Measurements from ENCODE around the gene RHOG. TPM values are rescaled to one million over a fixed set of nuclear protein-coding genes. Genes with fewer than 3 reads are reported as not detected.
"Not testable (repeated sequence)": the region's sequence is repeated elsewhere in the genome, so short reads cannot be mapped to it uniquely, and the experiment has no call there.

Gene RHOG
- total and polyA plus RNA-seq, 11 donors: 17.9 to 69.1 (median 30.1) TPM

DNA sequence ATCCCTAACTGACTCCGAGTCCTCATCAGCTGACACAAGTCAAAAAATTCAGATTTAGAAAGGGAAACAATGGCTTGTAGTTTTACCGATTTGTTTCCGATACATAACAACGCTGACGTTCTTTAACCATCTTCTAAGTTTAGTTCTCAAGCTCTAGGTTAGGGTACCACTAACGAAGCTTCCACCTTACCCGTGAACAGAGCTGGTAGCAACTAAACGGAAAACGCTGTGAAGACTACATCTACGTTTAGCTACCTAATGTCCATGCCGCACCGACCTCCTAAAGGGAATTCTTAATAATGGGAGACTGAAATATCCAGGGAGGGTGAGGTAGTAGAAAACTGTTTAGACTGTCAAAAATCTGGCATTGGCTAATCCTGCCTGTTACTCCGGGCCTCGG, 44.4 kb downstream of the RHOG start:
- Histone ChIP-seq H3K36me3 (peaks cover 0 to 37% (median 28%) of the 10 kb centered on the region in 9 donors), H3K9me3 (no peaks in the 10 kb centered on the region), H3K4me1 (peaks cover 7 to 36% (median 22%) of the 10 kb centered on the region in 12 donors), H3K27me3 (no peaks in the 10 kb centered on the region), H3K27ac (peak overlapping the region in 9 of 12 donors; percentile 19 to 99 (median 97)), H3K4me3 (peak overlapping the region; percentile 69 to 100 (median 88))
- DNase-seq (no peak), ATAC-seq (no peak)
- intact Hi-C loops (cut with DNase I): loop anchor here in 3 of 10 donors (2.0 to 5.0 kb wide), 2 partner anchors 44 to 46 kb away; partner anchors contain the start of gene RHOG (in 3 of the 3)
- no peak for TF ChIP-seq CTCF (IDR thresholded peaks at IDR 0.05)
- TF ChIP-seq POLR2A (IDR thresholded peaks at IDR 0.05): no peak
- WGBS, 4 donors: 7 to 12% (median 10%) methylated on average over 14 of the region's 14 CpGs

DNA sequence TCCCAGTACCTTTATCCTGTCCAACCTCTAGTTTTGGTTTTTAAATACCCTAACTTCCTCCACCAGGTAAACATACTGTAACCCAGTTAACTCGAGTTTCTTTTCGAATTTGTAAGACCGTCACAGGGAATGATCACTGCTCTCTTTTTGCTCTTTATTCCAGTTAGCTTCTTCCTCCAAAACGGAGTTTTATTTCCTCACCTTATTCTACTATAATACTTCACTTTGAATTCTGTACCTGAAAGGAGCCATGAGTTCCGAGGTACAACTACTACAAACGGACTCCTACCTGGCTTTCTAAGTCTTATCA, 44.8 kb downstream of the RHOG start:
- TF ChIP-seq POLR2A (IDR thresholded peaks at IDR 0.05) (no peak), CTCF (IDR thresholded peaks at IDR 0.05) (no peak)
- WGBS, 4 donors: 28 to 45% (median 39%) methylated on average over 6 of the region's 6 CpGs
- DNase-seq (no peak), ATAC-seq (no peak)
- peaks cover 0 to 41% (median 32%) of the 10 kb centered on the region in 9 donors for H3K36me3 ChIP-seq
- peak overlapping the region in 11 of 12 donors; percentile 69 to 100 (median 88) for H3K4me3 ChIP-seq
- H3K27me3 ChIP-seq: no peaks in the 10 kb centered on the region
- peaks cover 7 to 36% (median 22%) of the 10 kb centered on the region in 12 donors for H3K4me1 ChIP-seq
- intact Hi-C loops (cut with DNase I): loop anchor here in 3 of 10 donors (2.0 to 5.0 kb wide), 2 partner anchors 45 to 46 kb away; partner anchors contain the start of gene RHOG (in 3 of the 3)
- peak overlapping the region in 8 of 12 donors; percentile 5 to 99 (median 96) for H3K27ac ChIP-seq
- H3K9me3 ChIP-seq: no peaks in the 10 kb centered on the region

DNA sequence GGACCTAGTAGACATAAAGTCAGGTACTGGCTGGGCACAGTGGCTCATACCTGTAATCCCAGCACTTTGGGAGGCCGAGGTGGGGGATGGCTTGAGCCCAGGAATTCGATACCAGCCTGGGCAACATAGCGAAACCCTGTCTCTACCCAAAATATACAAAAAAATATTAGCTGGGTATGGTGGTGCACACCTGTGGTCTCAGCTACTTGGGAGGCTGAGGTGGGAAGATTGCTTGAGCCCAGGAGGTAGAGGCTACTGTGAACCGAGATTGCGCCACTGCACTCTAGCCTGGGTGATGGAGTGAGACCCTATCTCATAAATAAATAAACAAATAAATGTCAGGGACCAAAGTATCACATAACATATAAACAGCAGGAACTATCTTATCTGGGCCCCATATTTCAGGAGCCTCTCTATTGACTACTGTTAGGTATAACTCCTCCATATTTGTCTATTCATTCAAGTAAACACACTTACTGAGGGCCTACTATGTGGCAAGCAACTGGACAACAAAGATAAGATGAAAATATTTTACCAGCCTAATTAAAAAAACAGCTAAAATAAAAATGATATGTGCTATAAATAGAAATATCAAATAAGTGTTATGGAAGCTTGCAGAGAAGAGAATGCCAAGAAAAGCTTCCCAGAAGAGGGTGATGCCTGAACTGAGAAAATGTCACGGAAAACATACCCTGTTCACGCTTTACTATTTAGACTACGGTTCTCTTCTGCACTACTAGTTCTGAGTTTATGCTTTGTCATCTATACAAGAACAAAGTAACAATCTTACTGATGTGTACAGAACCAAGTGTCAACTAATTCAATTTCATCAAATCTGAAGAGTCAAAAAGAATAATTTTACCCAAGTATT, 45.4 kb downstream of the RHOG start:
- H3K27me3 ChIP-seq: no peaks in the 10 kb centered on the region
- peak overlapping the region in 10 of 12 donors; percentile 69 to 100 (median 88) for H3K4me3 ChIP-seq
- H3K36me3 ChIP-seq: peaks cover 0 to 46% (median 32%) of the 10 kb centered on the region in 9 donors
- DNase-seq (no peak), ATAC-seq (no peak)
- H3K27ac ChIP-seq: peak overlapping the region in 9 of 12 donors; percentile 5 to 99 (median 94)
- intact Hi-C loops (cut with DNase I): loop anchor here in 3 of 10 donors (2.0 to 5.0 kb wide), 2 partner anchors 45 to 47 kb away; partner anchors contain the start of gene RHOG (in 3 of the 3)
- 72 to 81% (median 74%) methylated on average over 8 of the region's 8 CpGs for WGBS, 4 donors
- H3K9me3 ChIP-seq: no peaks in the 10 kb centered on the region
- no peak for TF ChIP-seq POLR2A (IDR thresholded peaks at IDR 0.05)
- no peak for TF ChIP-seq CTCF (IDR thresholded peaks at IDR 0.05)
- H3K4me1 ChIP-seq: peaks cover 7 to 36% (median 22%) of the 10 kb centered on the region in 12 donors

DNA sequence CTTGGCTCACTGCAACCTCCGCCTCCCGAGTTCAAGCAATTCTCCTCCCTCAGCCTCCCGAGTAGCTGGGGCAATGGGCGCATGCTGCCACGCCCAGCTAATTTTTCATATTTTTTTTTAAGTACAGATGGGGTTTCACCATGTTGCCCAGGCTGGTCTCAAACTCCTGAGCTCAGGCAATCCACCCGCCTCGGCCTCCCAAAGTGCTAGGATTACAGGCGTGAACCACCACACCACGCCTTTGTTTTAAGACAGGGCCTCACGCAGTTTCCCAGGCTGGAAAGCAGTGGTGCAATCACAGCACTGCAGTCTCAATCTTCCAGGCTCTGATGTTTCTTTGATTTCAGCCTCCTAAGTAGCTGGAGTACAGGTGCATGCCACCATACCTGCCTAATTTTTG, 46.4 kb downstream of the RHOG start:
- intact Hi-C loops (cut with DNase I): loop anchor here in 1 of 10 donors (5.0 kb wide), 1 partner anchor 48 kb away; the partner anchor contains the start of gene RHOG
- WGBS, 4 donors: 94 to 98% (median 96%) methylated on average over 10 of the region's 10 CpGs
- not testable (repeated sequence) for ATAC-seq, H3K27ac ChIP-seq, H3K9me3 ChIP-seq, H3K4me3 ChIP-seq, H3K27me3 ChIP-seq, DNase-seq
- H3K4me1 ChIP-seq: peaks cover 7 to 45% (median 25%) of the 10 kb centered on the region in 12 donors
- peaks cover 0 to 52% (median 32%) of the 10 kb centered on the region in 9 donors for H3K36me3 ChIP-seq

Data from heart left ventricle (tissue), 16 donors.